PFSK-1 (cell line): Measurements from ENCODE around the gene TLR5.

Experiments used
- FOXP2 ChIP-seq: optimal IDR thresholded peaks from 2 replicates; pipeline ENCODE3; 2011; ENCODE audit warnings: borderline replicate concordance, control low read depth, inconsistent platforms; ENCODE audit not compliant: insufficient read depth; ENCODE audit errors: extremely low read length, extremely low read depth
- POLR2AphosphoS5 ChIP-seq: IDR thresholded peaks from 2 replicates; pipeline ENCODE4 v1.6.1; 2012; ENCODE audit warnings: low read depth, mild to moderate bottlenecking, control low read depth, low read length, moderate library complexity
- SIN3A ChIP-seq: IDR thresholded peaks from 2 replicates; pipeline ENCODE4 v1.6.1; 2012; ENCODE audit warnings: mild to moderate bottlenecking, low read length, moderate library complexity, borderline replicate concordance; ENCODE audit not compliant: insufficient read depth
- TAF1 ChIP-seq: IDR thresholded peaks from 2 replicates; pipeline ENCODE4 v1.6.1; 2012; ENCODE audit warnings: low read length, control low read depth, borderline replicate concordance; ENCODE audit not compliant: insufficient read depth
- TF ChIP-seq, protein P1 (sequence below), 2 experiments: IDR thresholded peaks; 2 replicates each; pipeline versions ENCODE4 v1.6.1 to v1.8.0; 2011 to 2012; ENCODE audit warnings: low read depth in 2 of 2, low read length in 2 of 2, control low read depth in 1 of 2, inconsistent platforms in 1 of 2, mild to moderate bottlenecking in 1 of 2, moderate library complexity in 1 of 2; ENCODE audit not compliant: insufficient read depth in 1 of 2

The TLR5 gene

GRCh38 chr1:223143537-223144248 is 645 bp upstream of the TLR5 start:
- TF ChIP-seq SIN3A, result no peak

DNA sequence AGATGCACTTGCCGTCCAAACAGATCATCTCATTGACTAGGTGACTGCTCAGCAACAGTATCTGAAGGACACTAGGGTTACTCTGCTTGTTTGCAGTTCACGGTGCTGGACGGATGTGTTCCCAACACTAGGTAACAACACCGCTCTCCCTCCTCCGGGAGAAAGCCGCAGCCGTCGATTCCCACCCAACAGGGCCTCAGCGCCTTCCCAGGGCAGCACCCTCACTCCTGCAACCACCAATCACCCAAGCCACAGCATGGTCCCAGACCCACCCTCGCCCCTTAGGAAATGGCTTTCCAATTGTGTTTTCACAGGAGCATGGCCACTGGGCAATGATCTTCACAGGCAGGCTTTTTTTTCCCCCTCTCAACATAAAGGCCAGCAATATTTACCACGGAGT is 779 bp downstream of the TLR5 start:
- TF ChIP-seq TAF1 (no peak), SIN3A (no peak), POLR2AphosphoS5 (no peak), FOXP2 (no peak)
- TF ChIP-seq, protein P1, sequence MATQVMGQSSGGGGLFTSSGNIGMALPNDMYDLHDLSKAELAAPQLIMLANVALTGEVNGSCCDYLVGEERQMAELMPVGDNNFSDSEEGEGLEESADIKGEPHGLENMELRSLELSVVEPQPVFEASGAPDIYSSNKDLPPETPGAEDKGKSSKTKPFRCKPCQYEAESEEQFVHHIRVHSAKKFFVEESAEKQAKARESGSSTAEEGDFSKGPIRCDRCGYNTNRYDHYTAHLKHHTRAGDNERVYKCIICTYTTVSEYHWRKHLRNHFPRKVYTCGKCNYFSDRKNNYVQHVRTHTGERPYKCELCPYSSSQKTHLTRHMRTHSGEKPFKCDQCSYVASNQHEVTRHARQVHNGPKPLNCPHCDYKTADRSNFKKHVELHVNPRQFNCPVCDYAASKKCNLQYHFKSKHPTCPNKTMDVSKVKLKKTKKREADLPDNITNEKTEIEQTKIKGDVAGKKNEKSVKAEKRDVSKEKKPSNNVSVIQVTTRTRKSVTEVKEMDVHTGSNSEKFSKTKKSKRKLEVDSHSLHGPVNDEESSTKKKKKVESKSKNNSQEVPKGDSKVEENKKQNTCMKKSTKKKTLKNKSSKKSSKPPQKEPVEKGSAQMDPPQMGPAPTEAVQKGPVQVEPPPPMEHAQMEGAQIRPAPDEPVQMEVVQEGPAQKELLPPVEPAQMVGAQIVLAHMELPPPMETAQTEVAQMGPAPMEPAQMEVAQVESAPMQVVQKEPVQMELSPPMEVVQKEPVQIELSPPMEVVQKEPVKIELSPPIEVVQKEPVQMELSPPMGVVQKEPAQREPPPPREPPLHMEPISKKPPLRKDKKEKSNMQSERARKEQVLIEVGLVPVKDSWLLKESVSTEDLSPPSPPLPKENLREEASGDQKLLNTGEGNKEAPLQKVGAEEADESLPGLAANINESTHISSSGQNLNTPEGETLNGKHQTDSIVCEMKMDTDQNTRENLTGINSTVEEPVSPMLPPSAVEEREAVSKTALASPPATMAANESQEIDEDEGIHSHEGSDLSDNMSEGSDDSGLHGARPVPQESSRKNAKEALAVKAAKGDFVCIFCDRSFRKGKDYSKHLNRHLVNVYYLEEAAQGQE (IDR thresholded peaks at IDR 0.05; ENCODE audit: insufficient read depth in 1 of 2, low read depth in 2 of 2, low read length in 2 of 2), result no peak

- TF ChIP-seq TAF1 (no peak), SIN3A (no peak), FOXP2 (no peak), POLR2AphosphoS5 (no peak)
- TF ChIP-seq, protein P1 (IDR thresholded peaks at IDR 0.05; ENCODE audit: insufficient read depth in 1 of 2, low read depth in 2 of 2, low read length in 2 of 2), result no peak
Measured at GRCh38 chr1:223140611-223141405, 2.2 kb downstream of the TLR5 start.

GRCh38 chr1:223137455-223138085 is 5.5 kb downstream of the TLR5 start:
- TF ChIP-seq, protein P1 (IDR thresholded peaks at IDR 0.05; ENCODE audit: insufficient read depth in 1 of 2, low read depth in 2 of 2, low read length in 2 of 2), result no peak
- TF ChIP-seq POLR2AphosphoS5 (no peak), FOXP2 (no peak), TAF1 (no peak), SIN3A (no peak)

GRCh38 chr1:223136086-223136485 is 7.0 kb downstream of the TLR5 start:
- TF ChIP-seq, protein P1 (IDR thresholded peaks at IDR 0.05; ENCODE audit: insufficient read depth in 1 of 2, low read depth in 2 of 2, low read length in 2 of 2), result no peak
- no peak for TF ChIP-seq SIN3A
- no peak for TF ChIP-seq TAF1
- TF ChIP-seq FOXP2, result no peak
- TF ChIP-seq POLR2AphosphoS5, result no peak
